Measurements from ENCODE around the gene COX7A2L. TPM values are rescaled to one million over a fixed set of nuclear protein-coding genes. Genes with fewer than 3 reads are reported as not detected.
"Not testable (repeated sequence)": the region's sequence is repeated elsewhere in the genome, so short reads cannot be mapped to it uniquely, and the experiment has no call there.

COX7A2L gene
- total RNA-seq, 4 donors from 2014 or later: 46.6 to 196 (median 126) TPM

DNA sequence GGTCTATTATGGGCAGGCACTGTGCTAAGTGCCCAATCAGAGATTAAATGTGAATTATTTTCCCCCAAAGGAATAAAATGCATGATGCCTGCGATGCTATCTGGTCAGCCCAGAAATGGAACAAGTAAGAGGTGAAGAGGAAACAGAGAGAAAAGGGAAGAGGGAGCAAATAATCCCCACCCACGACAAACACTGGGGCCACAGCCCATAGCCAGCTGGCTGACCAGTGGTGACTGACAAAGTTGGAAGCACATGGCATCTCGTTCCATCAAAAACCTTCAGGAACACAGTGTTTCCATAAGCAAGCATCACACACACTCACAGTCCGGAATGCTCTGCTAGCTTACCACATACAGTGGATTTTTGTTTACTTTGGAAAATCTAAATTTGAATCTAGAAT, 21.1 kb upstream of the COX7A2L start:
- no peak overlapping the region for H3K27ac ChIP-seq
- H3K4me1 ChIP-seq: no peaks in the 10 kb centered on the region
- intact Hi-C loops (cut with DNase I; ENCODE audit: low total_unique reads): no loop called here
- DNase-seq: no peak
- no peaks in the 10 kb centered on the region for H3K9me3 ChIP-seq
- no peaks in the 10 kb centered on the region for H3K36me3 ChIP-seq
- no peaks in the 10 kb centered on the region for H3K27me3 ChIP-seq
- TF ChIP-seq, protein P1, sequence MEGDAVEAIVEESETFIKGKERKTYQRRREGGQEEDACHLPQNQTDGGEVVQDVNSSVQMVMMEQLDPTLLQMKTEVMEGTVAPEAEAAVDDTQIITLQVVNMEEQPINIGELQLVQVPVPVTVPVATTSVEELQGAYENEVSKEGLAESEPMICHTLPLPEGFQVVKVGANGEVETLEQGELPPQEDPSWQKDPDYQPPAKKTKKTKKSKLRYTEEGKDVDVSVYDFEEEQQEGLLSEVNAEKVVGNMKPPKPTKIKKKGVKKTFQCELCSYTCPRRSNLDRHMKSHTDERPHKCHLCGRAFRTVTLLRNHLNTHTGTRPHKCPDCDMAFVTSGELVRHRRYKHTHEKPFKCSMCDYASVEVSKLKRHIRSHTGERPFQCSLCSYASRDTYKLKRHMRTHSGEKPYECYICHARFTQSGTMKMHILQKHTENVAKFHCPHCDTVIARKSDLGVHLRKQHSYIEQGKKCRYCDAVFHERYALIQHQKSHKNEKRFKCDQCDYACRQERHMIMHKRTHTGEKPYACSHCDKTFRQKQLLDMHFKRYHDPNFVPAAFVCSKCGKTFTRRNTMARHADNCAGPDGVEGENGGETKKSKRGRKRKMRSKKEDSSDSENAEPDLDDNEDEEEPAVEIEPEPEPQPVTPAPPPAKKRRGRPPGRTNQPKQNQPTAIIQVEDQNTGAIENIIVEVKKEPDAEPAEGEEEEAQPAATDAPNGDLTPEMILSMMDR (IDR thresholded peaks at IDR 0.05): no peak
- TF ChIP-seq POLR2A (IDR thresholded peaks at IDR 0.05): no peak
- no peak overlapping the region for H3K4me3 ChIP-seq

DNA sequence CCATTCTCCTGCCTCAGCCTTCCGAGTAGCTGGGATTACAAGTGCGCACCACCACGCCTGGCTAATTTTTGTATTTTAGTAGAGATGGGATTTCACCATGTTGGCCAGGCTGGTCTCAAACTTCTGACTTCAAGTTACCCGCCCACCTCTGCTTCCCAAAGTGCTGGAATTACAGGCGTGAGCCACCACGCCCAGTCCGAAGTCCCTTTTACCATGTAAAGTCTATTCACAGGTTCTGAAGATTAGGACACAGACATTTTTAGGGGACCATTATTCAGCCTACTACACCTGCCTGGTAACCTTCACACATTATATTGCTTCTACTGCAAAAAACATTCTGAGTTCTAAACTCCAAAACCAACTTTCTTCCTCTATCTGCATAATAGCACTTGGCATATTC, 19.0 kb upstream of the COX7A2L start:
- DNase-seq; H3K36me3 ChIP-seq; H3K4me3 ChIP-seq; H3K27ac ChIP-seq; intact Hi-C loops (cut with DNase I; ENCODE audit: low total_unique reads); H3K27me3 ChIP-seq; H3K9me3 ChIP-seq; H3K4me1 ChIP-seq: not testable (repeated sequence)

DNA sequence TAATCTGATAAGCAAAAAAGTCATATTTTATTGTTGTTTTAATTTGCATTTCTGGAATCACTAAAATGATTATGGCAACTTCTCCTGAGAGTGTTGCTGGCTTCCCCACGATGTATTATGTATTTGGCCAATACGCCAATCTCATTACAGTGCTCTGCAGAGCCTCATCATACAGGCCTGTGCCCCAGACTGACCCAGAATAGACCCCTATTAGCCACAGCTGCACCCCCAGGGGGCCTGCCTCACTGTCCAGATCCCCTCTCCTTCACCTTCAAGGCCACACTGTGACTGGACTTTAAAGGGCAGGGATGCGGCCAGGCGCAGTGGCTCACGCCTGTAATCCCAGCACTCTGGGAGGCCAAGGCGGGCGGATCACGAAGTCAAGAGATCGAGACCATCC, 17.4 kb upstream of the COX7A2L start:
- TF ChIP-seq, protein P1 (IDR thresholded peaks at IDR 0.05): no peak
- TF ChIP-seq POLR2A (IDR thresholded peaks at IDR 0.05): no peak
- H3K27ac ChIP-seq: no peak overlapping the region
- no peaks in the 10 kb centered on the region for H3K27me3 ChIP-seq
- no peak for DNase-seq
- H3K4me3 ChIP-seq: no peak overlapping the region
- H3K4me1 ChIP-seq: no peaks in the 10 kb centered on the region
- H3K9me3 ChIP-seq: no peaks in the 10 kb centered on the region
- intact Hi-C loops (cut with DNase I; ENCODE audit: low total_unique reads): no loop called here
- no peaks in the 10 kb centered on the region for H3K36me3 ChIP-seq

DNA sequence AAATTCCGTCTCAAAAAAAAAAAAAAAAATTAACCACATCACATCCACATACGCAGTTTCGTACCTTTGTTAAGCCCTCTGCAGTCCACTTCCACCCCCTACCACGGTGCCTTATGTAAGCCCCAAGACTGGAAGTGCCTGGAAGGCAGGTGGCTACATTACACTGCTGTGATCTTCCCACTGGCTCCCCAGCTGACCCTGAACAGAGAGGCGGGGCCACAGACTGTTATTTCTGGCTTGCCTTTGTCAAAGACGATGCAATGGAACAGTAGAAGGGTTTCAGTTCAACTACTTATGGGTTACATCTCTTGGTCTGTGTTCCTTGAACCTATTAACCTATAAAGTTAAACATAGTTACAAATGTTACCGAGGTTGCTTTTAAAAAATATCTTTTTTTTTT, 15.7 kb upstream of the COX7A2L start:
- intact Hi-C loops (cut with DNase I; ENCODE audit: low total_unique reads): no loop called here
- Histone ChIP-seq H3K27ac (no peak overlapping the region), H3K36me3 (no peaks in the 10 kb centered on the region), H3K27me3 (no peaks in the 10 kb centered on the region), H3K9me3 (no peaks in the 10 kb centered on the region), H3K4me3 (no peak overlapping the region), H3K4me1 (no peaks in the 10 kb centered on the region)
- TF ChIP-seq, protein P1 (IDR thresholded peaks at IDR 0.05): no peak
- no peak for TF ChIP-seq POLR2A (IDR thresholded peaks at IDR 0.05)
- DNase-seq: no peak

DNA sequence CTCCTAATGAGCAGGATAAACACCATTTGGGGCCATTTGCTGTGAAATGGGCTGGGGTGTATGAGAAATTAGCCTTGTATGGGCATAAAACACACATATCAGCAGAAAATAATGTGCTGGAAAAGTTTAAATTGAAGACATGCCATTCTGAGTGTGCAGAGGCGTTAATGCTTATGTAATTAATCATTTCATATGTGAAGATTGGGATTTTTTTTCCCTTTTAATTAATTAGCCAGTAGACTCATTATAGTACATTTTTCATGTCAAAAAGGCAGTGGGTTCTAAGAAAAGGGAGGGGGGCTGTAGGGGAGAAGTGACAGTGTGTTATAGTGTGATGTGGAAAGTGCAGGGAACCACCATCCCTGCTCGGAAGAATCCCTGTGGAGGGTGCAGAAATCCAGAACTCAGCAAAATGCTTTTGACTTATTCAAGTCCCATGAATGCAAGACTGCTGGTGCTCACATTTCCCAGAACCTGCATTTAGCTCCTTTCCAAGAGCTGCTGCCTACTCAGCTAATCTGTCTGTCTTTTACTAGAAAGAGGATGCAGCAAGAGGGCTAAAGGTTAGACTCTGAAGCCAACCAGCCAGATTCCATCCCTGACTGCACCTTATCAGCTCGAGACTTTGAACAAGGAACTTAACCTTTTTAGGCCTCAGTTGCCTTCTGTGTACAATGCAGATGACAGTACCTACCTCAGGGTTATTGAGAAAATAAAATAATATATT, 11.6 kb upstream of the COX7A2L start:
- intact Hi-C loops (cut with DNase I; ENCODE audit: low total_unique reads): no loop called here

More for the DNA sequence above, 11.6 kb upstream of the COX7A2L start:
- no peak for DNase-seq
- Histone ChIP-seq H3K36me3 (no peaks in the 10 kb centered on the region), H3K27me3 (no peaks in the 10 kb centered on the region), H3K9me3 (no peaks in the 10 kb centered on the region), H3K4me3 (no peak overlapping the region), H3K27ac (no peak overlapping the region), H3K4me1 (no peaks in the 10 kb centered on the region)
- TF ChIP-seq POLR2A (IDR thresholded peaks at IDR 0.05): no peak
- TF ChIP-seq, protein P1 (IDR thresholded peaks at IDR 0.05): no peak

Measured in uterus (tissue), 4 donors.